PFSK-1 (cell line): ENCODE results near the gene TARS2.

Source experiments
- FOXP2 ChIP-seq: optimal IDR thresholded peaks from 2 replicates; pipeline ENCODE3; 2011; ENCODE audit warnings: borderline replicate concordance, control low read depth, inconsistent platforms; ENCODE audit not compliant: insufficient read depth; ENCODE audit errors: extremely low read length, extremely low read depth
- POLR2AphosphoS5 ChIP-seq: IDR thresholded peaks from 2 replicates; pipeline ENCODE4 v1.6.1; 2012; ENCODE audit warnings: low read depth, mild to moderate bottlenecking, control low read depth, low read length, moderate library complexity
- SIN3A ChIP-seq: IDR thresholded peaks from 2 replicates; pipeline ENCODE4 v1.6.1; 2012; ENCODE audit warnings: mild to moderate bottlenecking, low read length, moderate library complexity, borderline replicate concordance; ENCODE audit not compliant: insufficient read depth
- TAF1 ChIP-seq: IDR thresholded peaks from 2 replicates; pipeline ENCODE4 v1.6.1; 2012; ENCODE audit warnings: low read length, control low read depth, borderline replicate concordance; ENCODE audit not compliant: insufficient read depth
- TF ChIP-seq, protein P1 (sequence below), 2 experiments: IDR thresholded peaks; 2 replicates each; pipeline versions ENCODE4 v1.6.1 to v1.8.0; 2011 to 2012; ENCODE audit warnings: low read depth in 2 of 2, low read length in 2 of 2, control low read depth in 1 of 2, inconsistent platforms in 1 of 2, mild to moderate bottlenecking in 1 of 2, moderate library complexity in 1 of 2; ENCODE audit not compliant: insufficient read depth in 1 of 2

Gene TARS2

DNA sequence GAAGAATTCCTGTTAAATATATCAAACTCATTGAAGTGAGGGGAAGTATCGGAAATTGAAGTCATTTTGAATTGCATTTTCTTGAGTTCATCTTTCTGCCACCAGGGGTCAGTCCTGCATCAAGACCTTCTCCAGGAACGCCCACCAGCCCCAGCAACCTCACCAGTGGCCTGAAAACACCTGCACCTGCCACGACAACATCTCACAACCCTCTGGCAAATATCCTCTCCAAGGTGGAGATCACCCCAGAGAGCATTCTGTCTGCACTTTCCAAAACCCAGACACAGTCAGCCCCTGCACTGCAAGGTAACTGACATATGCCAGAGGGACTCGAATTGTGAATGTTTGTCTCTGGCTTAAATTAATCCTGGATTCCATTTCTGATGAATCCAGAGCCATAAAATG, 22.8 kb upstream of the TARS2 start:
- no peak for TF ChIP-seq FOXP2
- TF ChIP-seq POLR2AphosphoS5: no peak
- TF ChIP-seq SIN3A: no peak
- no peak for TF ChIP-seq TAF1
- TF ChIP-seq, protein P1, sequence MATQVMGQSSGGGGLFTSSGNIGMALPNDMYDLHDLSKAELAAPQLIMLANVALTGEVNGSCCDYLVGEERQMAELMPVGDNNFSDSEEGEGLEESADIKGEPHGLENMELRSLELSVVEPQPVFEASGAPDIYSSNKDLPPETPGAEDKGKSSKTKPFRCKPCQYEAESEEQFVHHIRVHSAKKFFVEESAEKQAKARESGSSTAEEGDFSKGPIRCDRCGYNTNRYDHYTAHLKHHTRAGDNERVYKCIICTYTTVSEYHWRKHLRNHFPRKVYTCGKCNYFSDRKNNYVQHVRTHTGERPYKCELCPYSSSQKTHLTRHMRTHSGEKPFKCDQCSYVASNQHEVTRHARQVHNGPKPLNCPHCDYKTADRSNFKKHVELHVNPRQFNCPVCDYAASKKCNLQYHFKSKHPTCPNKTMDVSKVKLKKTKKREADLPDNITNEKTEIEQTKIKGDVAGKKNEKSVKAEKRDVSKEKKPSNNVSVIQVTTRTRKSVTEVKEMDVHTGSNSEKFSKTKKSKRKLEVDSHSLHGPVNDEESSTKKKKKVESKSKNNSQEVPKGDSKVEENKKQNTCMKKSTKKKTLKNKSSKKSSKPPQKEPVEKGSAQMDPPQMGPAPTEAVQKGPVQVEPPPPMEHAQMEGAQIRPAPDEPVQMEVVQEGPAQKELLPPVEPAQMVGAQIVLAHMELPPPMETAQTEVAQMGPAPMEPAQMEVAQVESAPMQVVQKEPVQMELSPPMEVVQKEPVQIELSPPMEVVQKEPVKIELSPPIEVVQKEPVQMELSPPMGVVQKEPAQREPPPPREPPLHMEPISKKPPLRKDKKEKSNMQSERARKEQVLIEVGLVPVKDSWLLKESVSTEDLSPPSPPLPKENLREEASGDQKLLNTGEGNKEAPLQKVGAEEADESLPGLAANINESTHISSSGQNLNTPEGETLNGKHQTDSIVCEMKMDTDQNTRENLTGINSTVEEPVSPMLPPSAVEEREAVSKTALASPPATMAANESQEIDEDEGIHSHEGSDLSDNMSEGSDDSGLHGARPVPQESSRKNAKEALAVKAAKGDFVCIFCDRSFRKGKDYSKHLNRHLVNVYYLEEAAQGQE (IDR thresholded peaks at IDR 0.05; ENCODE audit: insufficient read depth in 1 of 2, low read depth in 2 of 2, low read length in 2 of 2): no peak

DNA sequence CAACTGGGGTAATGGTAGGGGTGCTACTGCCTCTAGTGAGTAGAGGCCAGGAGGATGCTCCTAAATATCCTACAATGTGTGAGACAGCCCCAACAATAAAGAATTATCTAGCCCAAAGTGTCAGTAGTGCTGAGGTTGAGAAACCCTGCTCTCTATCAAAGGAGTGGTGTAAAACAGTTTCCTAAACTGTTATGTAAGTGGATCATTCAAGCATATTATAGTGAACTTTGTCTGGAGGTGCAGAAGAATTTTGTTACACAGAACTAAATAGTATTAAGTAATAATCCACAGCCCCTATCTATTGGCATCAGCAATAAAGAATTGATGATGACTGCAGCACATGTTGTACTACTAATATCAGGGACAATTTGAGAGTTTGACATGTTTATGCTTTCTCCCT, 20.3 kb upstream of the TARS2 start:
- no peak for TF ChIP-seq SIN3A
- TF ChIP-seq TAF1: no peak
- TF ChIP-seq POLR2AphosphoS5: no peak
- TF ChIP-seq, protein P1 (IDR thresholded peaks at IDR 0.05; ENCODE audit: insufficient read depth in 1 of 2, low read depth in 2 of 2, low read length in 2 of 2): no peak
- no peak for TF ChIP-seq FOXP2

DNA sequence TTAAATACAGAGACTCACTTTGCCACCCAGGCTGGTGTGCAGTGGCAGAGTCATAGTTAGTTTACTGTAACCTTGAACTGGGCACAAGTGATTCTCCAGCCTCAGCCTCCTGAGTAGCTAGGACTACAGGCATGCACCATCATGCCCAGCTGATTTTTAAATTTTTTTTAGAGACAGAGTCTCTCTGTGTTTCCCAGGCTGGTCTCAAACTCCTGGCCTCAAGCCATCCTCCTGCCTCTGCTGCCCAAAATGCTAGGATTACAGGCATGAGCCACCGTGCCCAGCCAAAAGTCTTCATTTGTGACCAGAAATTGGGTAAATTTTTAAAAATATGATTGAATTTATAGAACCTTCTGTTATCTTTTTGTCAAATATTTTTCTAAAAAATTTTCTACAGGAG, 17.9 kb upstream of the TARS2 start:
- TF ChIP-seq SIN3A (no peak), TAF1 (no peak), FOXP2 (no peak), POLR2AphosphoS5 (no peak)
- TF ChIP-seq, protein P1 (IDR thresholded peaks at IDR 0.05; ENCODE audit: insufficient read depth in 1 of 2, low read depth in 2 of 2, low read length in 2 of 2): no peak

DNA sequence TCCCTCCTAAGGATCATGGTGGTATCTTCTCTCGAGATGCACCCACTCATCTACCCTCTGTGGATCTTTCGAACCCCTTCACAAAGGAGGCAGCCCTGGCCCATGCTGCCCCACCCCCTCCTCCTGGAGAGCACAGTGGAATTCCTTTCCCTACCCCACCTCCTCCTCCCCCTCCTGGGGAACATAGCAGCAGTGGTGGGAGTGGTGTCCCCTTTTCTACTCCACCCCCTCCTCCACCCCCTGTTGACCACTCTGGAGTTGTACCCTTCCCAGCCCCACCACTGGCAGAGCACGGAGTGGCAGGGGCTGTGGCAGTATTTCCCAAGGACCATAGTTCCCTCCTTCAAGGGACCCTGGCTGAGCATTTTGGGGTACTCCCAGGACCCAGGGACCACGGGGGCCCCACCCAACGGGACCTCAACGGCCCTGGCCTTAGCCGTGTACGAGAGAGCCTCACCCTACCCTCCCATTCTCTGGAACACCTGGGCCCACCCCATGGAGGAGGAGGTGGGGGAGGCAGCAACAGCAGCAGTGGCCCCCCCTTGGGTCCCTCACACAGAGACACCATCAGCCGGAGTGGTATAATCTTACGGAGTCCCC, 14.5 kb upstream of the TARS2 start:
- TF ChIP-seq FOXP2: no peak
- TF ChIP-seq, protein P1 (IDR thresholded peaks at IDR 0.05; ENCODE audit: insufficient read depth in 1 of 2, low read depth in 2 of 2, low read length in 2 of 2): no peak
- TF ChIP-seq SIN3A: no peak
- TF ChIP-seq TAF1: no peak
- no peak for TF ChIP-seq POLR2AphosphoS5

DNA sequence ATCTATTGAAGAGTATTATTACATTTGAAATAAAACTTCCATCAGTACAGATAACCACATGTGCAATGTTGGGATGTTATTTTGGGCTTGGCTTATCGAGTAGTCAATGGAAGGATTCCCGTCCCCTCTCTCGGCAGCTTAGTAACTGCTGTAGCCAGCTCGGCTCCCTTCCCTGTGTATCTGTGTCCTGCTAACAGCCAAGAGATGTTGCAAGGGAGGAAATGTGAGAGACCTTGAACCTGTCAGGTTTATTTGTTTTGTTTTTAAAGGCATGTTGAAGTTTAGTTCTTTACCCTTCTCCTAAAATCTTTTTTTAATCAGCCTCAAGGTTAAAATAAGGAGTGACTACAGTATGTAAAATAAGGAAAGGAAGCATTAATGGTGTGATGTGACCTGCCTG, 13.6 kb upstream of the TARS2 start:
- TF ChIP-seq FOXP2 (no peak), SIN3A (no peak), POLR2AphosphoS5 (no peak), TAF1 (no peak)
- TF ChIP-seq, protein P1 (IDR thresholded peaks at IDR 0.05; ENCODE audit: insufficient read depth in 1 of 2, low read depth in 2 of 2, low read length in 2 of 2): no peak
